ENCODE data around the gene EPAS1.

- TF ChIP-seq ATF1 (CRISPR knock-in tag; IDR thresholded peaks at IDR 0.05): no peak
- no peak for TF ChIP-seq CTCF (IDR thresholded peaks at IDR 0.05)
- TF ChIP-seq ATF2 (CRISPR knock-in tag; IDR thresholded peaks at IDR 0.05; ENCODE audit: borderline replicate concordance, low read depth): no peak
- TF ChIP-seq ZNF671 (CRISPR knock-in tag; IDR thresholded peaks at IDR 0.05): no peak
- no peak for TF ChIP-seq ZNF425 (CRISPR knock-in tag; conservative IDR thresholded peaks at IDR 0.05)
- no peak for TF ChIP-seq USF2 (CRISPR knock-in tag; IDR thresholded peaks at IDR 0.05)
- TF ChIP-seq IRF2 (CRISPR knock-in tag; IDR thresholded peaks at IDR 0.05; ENCODE audit: borderline replicate concordance, low read depth): no peak
- TF ChIP-seq JAZF1 (CRISPR knock-in tag; IDR thresholded peaks at IDR 0.05): no peak
Measured at GRCh38 chr2:46273225-46273863, 23.9 kb upstream of the EPAS1 start.

All from WTC11 (cell line).